ENCODE results near the gene PIGX. TPM values are rescaled to one million over a fixed set of nuclear protein-coding genes. Genes with fewer than 3 reads are reported as not detected.

Gene PIGX
- total RNA-seq, 5 donors from 2014 or later (not counting 1 experiment from before 2014, with no cell fraction given) = 18.9 to 27.9 (median 22.3) TPM

Other genes starting within 250 kb of the PIGX start
- gene RNF168, start 208.6 kb upstream of the PIGX start, total RNA-seq = 10 to 100 TPM; 27.1 to 71.2 (median 64.8) TPM
- gene SMCO1, start 197.0 kb upstream of the PIGX start, total RNA-seq = not detected
- gene WDR53, start 143.8 kb upstream of the PIGX start, total RNA-seq = 10 to 100 TPM; 19.2 to 29.8 (median 25.5) TPM
- gene FBXO45, start 143.7 kb upstream of the PIGX start, total RNA-seq = 1 to 10 TPM; 4.9 to 9.5 (median 8.2) TPM
- 10 to 100 TPM in 4 of 5 donors, 1 to 10 TPM in 1; 7.6 to 16.8 (median 15.6) TPM for gene NRROS, start 72.7 kb upstream of the PIGX start, total RNA-seq
- gene CEP19, start 127 bp upstream of the PIGX start, total RNA-seq = 1 to 10 TPM; 1.6 to 8.5 (median 6.4) TPM
- 10 to 100 TPM; 62.7 to 87.3 (median 76.2) TPM for gene PAK2, start 27.5 kb downstream of the PIGX start, total RNA-seq
- gene SENP5, start 155.5 kb downstream of the PIGX start, total RNA-seq = 10 to 100 TPM; 33.8 to 61.2 (median 37.5) TPM
- 10 to 100 TPM; 48.4 to 70.6 (median 59.3) TPM for gene NCBP2, start 230.2 kb downstream of the PIGX start, total RNA-seq

Measured in T-cell (primary cell).